ENCODE measurements around the gene TLCD2.

TLCD2 gene

GRCh38 chr17:1716076-1716911 lies 6.1 kb upstream of the TLCD2 start:
- peak; percentile 100 for DNase-seq
- Histone ChIP-seq H3K79me1 (ENCODE audit: low read length) (peaks cover 5% of the 10 kb centered on the region), H3K4me3 (ENCODE audit: low read length) (peak overlapping the region; percentile 89), H3K4me2 (ENCODE audit: low read length) (peak overlapping the region; percentile 87), H3K4ac (ENCODE audit: low read depth, low read length) (peak overlapping the region; percentile 100), H3K79me2 (ENCODE audit: control insufficient read depth, insufficient read depth, low read length) (peaks cover 2% of the 10 kb centered on the region), H3K4me1 (ENCODE audit: control insufficient read depth, low read depth, low read length) (peaks cover 4% of the 10 kb centered on the region), H2BK5ac (ENCODE audit: low read length) (peak overlapping the region; percentile 98), H2AK5ac (ENCODE audit: low read length) (peak overlapping the region; percentile 12), H3K27me3 (ENCODE audit: insufficient read depth, low read length, poor library complexity) (no peaks in the 10 kb centered on the region), H3K36me3 (ENCODE audit: control insufficient read depth, insufficient read depth, low read length) (no peaks in the 10 kb centered on the region), H4K8ac (ENCODE audit: low read depth, low read length) (peak overlapping the region; percentile 93), H3K18ac (ENCODE audit: low read length) (peak overlapping the region; percentile 100), H4K5ac (ENCODE audit: low read length) (no peak overlapping the region), H2BK120ac (ENCODE audit: low read depth, low read length) (peak overlapping the region; percentile 99), H3K56ac (ENCODE audit: low read length) (peak overlapping the region; percentile 97), H2BK15ac (replicated peaks; ENCODE audit: low read depth) (peak overlapping the region; percentile 79), H3K27ac (ENCODE audit: low read depth, low read length) (peak overlapping the region; percentile 99), H3K9ac (ENCODE audit: low read length) (peak overlapping the region; percentile 92), H3K23ac (ENCODE audit: low read length) (no peak overlapping the region)
- no CpG with 5 or more reads among the region's 70 CpGs for WGBS (ENCODE audit: extremely low coverage, insufficient coverage, low lambda C conversion rate)

- peaks cover 5% of the 10 kb centered on the region for H3K79me1 ChIP-seq (ENCODE audit: low read length)
- no peaks in the 10 kb centered on the region for H3K36me3 ChIP-seq (ENCODE audit: control insufficient read depth, insufficient read depth, low read length)
- peak overlapping the region; percentile 77 for H3K18ac ChIP-seq (ENCODE audit: low read length)
- no peak overlapping the region for H2BK15ac ChIP-seq (replicated peaks; ENCODE audit: low read depth)
- peak overlapping the region; percentile 63 for H3K4ac ChIP-seq (ENCODE audit: low read depth, low read length)
- H3K23ac ChIP-seq (ENCODE audit: low read length) = no peak overlapping the region
- no CpG with 5 or more reads among the region's 23 CpGs for WGBS (ENCODE audit: extremely low coverage, insufficient coverage, low lambda C conversion rate)
- peak overlapping the region; percentile 85 for H3K4me2 ChIP-seq (ENCODE audit: low read length)
- H4K5ac ChIP-seq (ENCODE audit: low read length) = no peak overlapping the region
- peak overlapping the region; percentile 95 for H3K56ac ChIP-seq (ENCODE audit: low read length)
- H3K4me3 ChIP-seq (ENCODE audit: low read length) = peak overlapping the region; percentile 89
- peaks cover 2% of the 10 kb centered on the region for H3K79me2 ChIP-seq (ENCODE audit: control insufficient read depth, insufficient read depth, low read length)
- no peaks in the 10 kb centered on the region for H3K27me3 ChIP-seq (ENCODE audit: insufficient read depth, low read length, poor library complexity)
- H3K4me1 ChIP-seq (ENCODE audit: control insufficient read depth, low read depth, low read length) = peaks cover 4% of the 10 kb centered on the region
- H3K9ac ChIP-seq (ENCODE audit: low read length) = peak overlapping the region; percentile 79
- no peak overlapping the region for H2BK120ac ChIP-seq (ENCODE audit: low read depth, low read length)
- H4K8ac ChIP-seq (ENCODE audit: low read depth, low read length) = no peak overlapping the region
- H3K27ac ChIP-seq (ENCODE audit: low read depth, low read length) = peak overlapping the region; percentile 39
- H2BK5ac ChIP-seq (ENCODE audit: low read length) = no peak overlapping the region
- DNase-seq = no peak
- no peak overlapping the region for H2AK5ac ChIP-seq (ENCODE audit: low read length)
These were observed 5.6 kb upstream of the TLCD2 start for GRCh38 chr17:1715803-1716075.

- peak overlapping the region; percentile 79 for H3K9ac ChIP-seq (ENCODE audit: low read length)
These were observed 5.0 kb upstream of the TLCD2 start for GRCh38 chr17:1714980-1715802.

GRCh38 chr17:1714427-1714979 lies 4.3 kb upstream of the TLCD2 start:
- no peak overlapping the region for H2BK120ac ChIP-seq (ENCODE audit: low read depth, low read length)
- H4K8ac ChIP-seq (ENCODE audit: low read depth, low read length) = no peak overlapping the region
- peaks cover 2% of the 10 kb centered on the region for H3K79me2 ChIP-seq (ENCODE audit: control insufficient read depth, insufficient read depth, low read length)
- H3K23ac ChIP-seq (ENCODE audit: low read length) = no peak overlapping the region
- peak overlapping the region; percentile 95 for H3K56ac ChIP-seq (ENCODE audit: low read length)
- H3K79me1 ChIP-seq (ENCODE audit: low read length) = peaks cover 5% of the 10 kb centered on the region
- peak overlapping the region; percentile 89 for H3K4me3 ChIP-seq (ENCODE audit: low read length)
- H3K4ac ChIP-seq (ENCODE audit: low read depth, low read length) = no peak overlapping the region
- H3K9ac ChIP-seq (ENCODE audit: low read length) = peak overlapping the region; percentile 74
- H2BK5ac ChIP-seq (ENCODE audit: low read length) = peak overlapping the region; percentile 1
- no peaks in the 10 kb centered on the region for H3K27me3 ChIP-seq (ENCODE audit: insufficient read depth, low read length, poor library complexity)
- DNase-seq = peak; percentile 98
- peak overlapping the region; percentile 85 for H3K4me2 ChIP-seq (ENCODE audit: low read length)
- H3K4me1 ChIP-seq (ENCODE audit: control insufficient read depth, low read depth, low read length) = peaks cover 4% of the 10 kb centered on the region
- peak overlapping the region; percentile 57 for H3K18ac ChIP-seq (ENCODE audit: low read length)
- H2AK5ac ChIP-seq (ENCODE audit: low read length) = no peak overlapping the region
- H3K27ac ChIP-seq (ENCODE audit: low read depth, low read length) = peak overlapping the region; percentile 64
- no peak overlapping the region for H2BK15ac ChIP-seq (replicated peaks; ENCODE audit: low read depth)
- WGBS (ENCODE audit: extremely low coverage, insufficient coverage, low lambda C conversion rate) = no CpG with 5 or more reads among the region's 19 CpGs
- no peaks in the 10 kb centered on the region for H3K36me3 ChIP-seq (ENCODE audit: control insufficient read depth, insufficient read depth, low read length)
- no peak overlapping the region for H4K5ac ChIP-seq (ENCODE audit: low read length)

More at GRCh38 chr17:1714980-1715802, 5.0 kb upstream of the TLCD2 start:
- Histone ChIP-seq H3K23ac (ENCODE audit: low read length) (peak overlapping the region; percentile 70), H3K4me1 (ENCODE audit: control insufficient read depth, low read depth, low read length) (peaks cover 4% of the 10 kb centered on the region), H4K5ac (ENCODE audit: low read length) (no peak overlapping the region), H3K27me3 (ENCODE audit: insufficient read depth, low read length, poor library complexity) (no peaks in the 10 kb centered on the region), H2BK15ac (replicated peaks; ENCODE audit: low read depth) (no peak overlapping the region), H2BK120ac (ENCODE audit: low read depth, low read length) (no peak overlapping the region), H3K4me3 (ENCODE audit: low read length) (peak overlapping the region; percentile 89), H3K4ac (ENCODE audit: low read depth, low read length) (peak overlapping the region; percentile 63), H3K27ac (ENCODE audit: low read depth, low read length) (peak overlapping the region; percentile 39), H3K56ac (ENCODE audit: low read length) (peak overlapping the region; percentile 95), H2AK5ac (ENCODE audit: low read length) (no peak overlapping the region), H3K79me1 (ENCODE audit: low read length) (peaks cover 5% of the 10 kb centered on the region), H3K36me3 (ENCODE audit: control insufficient read depth, insufficient read depth, low read length) (no peaks in the 10 kb centered on the region), H3K79me2 (ENCODE audit: control insufficient read depth, insufficient read depth, low read length) (peaks cover 2% of the 10 kb centered on the region), H4K8ac (ENCODE audit: low read depth, low read length) (no peak overlapping the region), H3K4me2 (ENCODE audit: low read length) (peak overlapping the region; percentile 85), H2BK5ac (ENCODE audit: low read length) (no peak overlapping the region), H3K18ac (ENCODE audit: low read length) (peak overlapping the region; percentile 77)
- DNase-seq = peak; percentile 93
- WGBS (ENCODE audit: extremely low coverage, insufficient coverage, low lambda C conversion rate) = no CpG with 5 or more reads among the region's 32 CpGs

GRCh38 chr17:1713878-1714426 lies 3.8 kb upstream of the TLCD2 start:
- H2BK5ac ChIP-seq (ENCODE audit: low read length) = peak overlapping the region; percentile 1
- peak overlapping the region; percentile 19 for H3K4me3 ChIP-seq (ENCODE audit: low read length)
- no peaks in the 10 kb centered on the region for H3K36me3 ChIP-seq (ENCODE audit: control insufficient read depth, insufficient read depth, low read length)
- no CpG with 5 or more reads among the region's 11 CpGs for WGBS (ENCODE audit: extremely low coverage, insufficient coverage, low lambda C conversion rate)
- no peak overlapping the region for H3K4ac ChIP-seq (ENCODE audit: low read depth, low read length)
- no peak overlapping the region for H2BK120ac ChIP-seq (ENCODE audit: low read depth, low read length)
- peak overlapping the region; percentile 64 for H3K27ac ChIP-seq (ENCODE audit: low read depth, low read length)
- DNase-seq = peak; percentile 93
- peaks cover 2% of the 10 kb centered on the region for H3K79me2 ChIP-seq (ENCODE audit: control insufficient read depth, insufficient read depth, low read length)
- no peak overlapping the region for H4K5ac ChIP-seq (ENCODE audit: low read length)
- no peaks in the 10 kb centered on the region for H3K27me3 ChIP-seq (ENCODE audit: insufficient read depth, low read length, poor library complexity)
- H3K79me1 ChIP-seq (ENCODE audit: low read length) = peaks cover 5% of the 10 kb centered on the region
- peak overlapping the region; percentile 55 for H3K4me2 ChIP-seq (ENCODE audit: low read length)
- H3K9ac ChIP-seq (ENCODE audit: low read length) = peak overlapping the region; percentile 74
- H3K56ac ChIP-seq (ENCODE audit: low read length) = peak overlapping the region; percentile 79
- no peak overlapping the region for H2BK15ac ChIP-seq (replicated peaks; ENCODE audit: low read depth)
- peak overlapping the region; percentile 57 for H3K18ac ChIP-seq (ENCODE audit: low read length)
- H3K23ac ChIP-seq (ENCODE audit: low read length) = no peak overlapping the region
- no peak overlapping the region for H4K8ac ChIP-seq (ENCODE audit: low read depth, low read length)
- peaks cover 4% of the 10 kb centered on the region for H3K4me1 ChIP-seq (ENCODE audit: control insufficient read depth, low read depth, low read length)
- H2AK5ac ChIP-seq (ENCODE audit: low read length) = no peak overlapping the region

Data from mesendoderm (in vitro differentiated cells).